SH-SY5Y (cell line): ENCODE data around the gene AFAP1L2.

ENCODE experiments used
- GATA2 ChIP-seq: IDR thresholded peaks from 2 replicates; pipeline ENCODE4 v1.6.1; 2011; ENCODE audit warnings: mild to moderate bottlenecking, low read depth, low read length
- GATA3 ChIP-seq: IDR thresholded peaks from 2 replicates; pipeline ENCODE4 v1.6.1; 2011; ENCODE audit warnings: low read depth, mild to moderate bottlenecking, low read length, moderate library complexity

Gene AFAP1L2, protein sequence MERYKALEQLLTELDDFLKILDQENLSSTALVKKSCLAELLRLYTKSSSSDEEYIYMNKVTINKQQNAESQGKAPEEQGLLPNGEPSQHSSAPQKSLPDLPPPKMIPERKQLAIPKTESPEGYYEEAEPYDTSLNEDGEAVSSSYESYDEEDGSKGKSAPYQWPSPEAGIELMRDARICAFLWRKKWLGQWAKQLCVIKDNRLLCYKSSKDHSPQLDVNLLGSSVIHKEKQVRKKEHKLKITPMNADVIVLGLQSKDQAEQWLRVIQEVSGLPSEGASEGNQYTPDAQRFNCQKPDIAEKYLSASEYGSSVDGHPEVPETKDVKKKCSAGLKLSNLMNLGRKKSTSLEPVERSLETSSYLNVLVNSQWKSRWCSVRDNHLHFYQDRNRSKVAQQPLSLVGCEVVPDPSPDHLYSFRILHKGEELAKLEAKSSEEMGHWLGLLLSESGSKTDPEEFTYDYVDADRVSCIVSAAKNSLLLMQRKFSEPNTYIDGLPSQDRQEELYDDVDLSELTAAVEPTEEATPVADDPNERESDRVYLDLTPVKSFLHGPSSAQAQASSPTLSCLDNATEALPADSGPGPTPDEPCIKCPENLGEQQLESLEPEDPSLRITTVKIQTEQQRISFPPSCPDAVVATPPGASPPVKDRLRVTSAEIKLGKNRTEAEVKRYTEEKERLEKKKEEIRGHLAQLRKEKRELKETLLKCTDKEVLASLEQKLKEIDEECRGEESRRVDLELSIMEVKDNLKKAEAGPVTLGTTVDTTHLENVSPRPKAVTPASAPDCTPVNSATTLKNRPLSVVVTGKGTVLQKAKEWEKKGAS

GRCh38 chr10:114404171-114405010, at the start of gene AFAP1L2:
TSS of gene AFAP1L2 (minus strand) at chr10:114404502. CDS start at chr10:114404455, 47 bp downstream.
- TF ChIP-seq GATA3, result no peak
- TF ChIP-seq GATA2, result no peak

DNA sequence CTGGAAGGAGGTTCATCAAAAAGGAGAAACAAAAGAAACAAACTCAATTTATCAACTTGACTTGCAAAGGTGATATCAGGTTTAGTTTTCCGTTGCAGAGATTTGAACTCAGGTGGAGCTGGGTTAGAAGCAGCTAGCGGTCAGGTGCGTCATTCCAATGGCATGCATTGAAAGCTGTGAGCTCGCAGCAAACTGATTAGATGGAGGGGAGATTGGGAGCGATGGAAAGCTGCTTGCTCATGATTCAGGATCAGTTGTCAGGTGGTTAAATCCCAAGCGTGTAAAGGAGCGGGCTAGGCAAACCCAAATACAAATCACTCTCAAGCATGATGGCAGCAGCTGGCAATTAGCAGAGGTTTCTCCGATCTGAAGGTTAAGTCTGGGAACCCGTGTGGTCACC, 49.3 kb upstream of the AFAP1L2 start:
- TF ChIP-seq GATA2 (no peak), GATA3 (no peak)

GRCh38 chr10:114448897-114449296, 44.6 kb upstream of the AFAP1L2 start:
- TF ChIP-seq GATA3 (no peak), GATA2 (no peak)

DNA sequence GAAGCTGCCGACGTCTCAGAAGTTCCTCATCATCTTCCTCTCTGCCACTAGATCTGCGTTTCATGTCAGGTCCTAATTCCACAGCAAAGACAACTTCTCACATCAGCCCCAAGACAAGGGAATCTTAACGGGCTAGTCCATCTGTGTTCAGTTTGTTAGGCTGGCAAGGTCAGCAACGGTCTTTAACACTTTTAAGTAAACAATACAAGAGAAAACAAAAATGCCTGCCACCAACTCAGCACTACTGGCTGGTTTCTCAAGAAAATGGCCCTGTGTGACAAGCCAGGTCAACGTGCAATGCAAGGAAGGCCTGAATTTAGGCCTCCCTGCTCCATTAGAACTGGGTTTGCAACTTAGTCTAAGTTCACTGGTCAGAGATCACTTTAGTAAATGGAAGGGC, 41.0 kb upstream of the AFAP1L2 start:
- TF ChIP-seq GATA3, result no peak
- TF ChIP-seq GATA2, result no peak

DNA sequence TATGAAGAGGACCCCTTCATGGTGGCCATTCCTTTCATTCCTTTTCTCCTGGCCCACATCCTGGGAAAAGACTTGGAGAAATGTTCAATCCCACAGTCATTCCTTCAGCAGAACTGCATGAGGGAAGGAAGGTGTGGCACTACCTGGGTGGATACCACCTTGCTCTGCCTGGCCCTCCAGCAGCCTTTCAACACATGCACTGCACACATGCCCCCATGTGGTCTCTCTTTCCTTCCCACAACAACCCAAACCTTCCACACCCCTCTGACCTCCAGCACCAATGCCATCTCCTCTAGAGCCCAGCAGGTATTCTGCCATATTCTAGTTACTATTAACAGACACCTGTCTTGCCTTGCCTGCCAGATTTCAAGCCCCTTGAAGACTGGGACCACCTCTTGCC, 40.5 kb upstream of the AFAP1L2 start:
- no peak for TF ChIP-seq GATA2

DNA sequence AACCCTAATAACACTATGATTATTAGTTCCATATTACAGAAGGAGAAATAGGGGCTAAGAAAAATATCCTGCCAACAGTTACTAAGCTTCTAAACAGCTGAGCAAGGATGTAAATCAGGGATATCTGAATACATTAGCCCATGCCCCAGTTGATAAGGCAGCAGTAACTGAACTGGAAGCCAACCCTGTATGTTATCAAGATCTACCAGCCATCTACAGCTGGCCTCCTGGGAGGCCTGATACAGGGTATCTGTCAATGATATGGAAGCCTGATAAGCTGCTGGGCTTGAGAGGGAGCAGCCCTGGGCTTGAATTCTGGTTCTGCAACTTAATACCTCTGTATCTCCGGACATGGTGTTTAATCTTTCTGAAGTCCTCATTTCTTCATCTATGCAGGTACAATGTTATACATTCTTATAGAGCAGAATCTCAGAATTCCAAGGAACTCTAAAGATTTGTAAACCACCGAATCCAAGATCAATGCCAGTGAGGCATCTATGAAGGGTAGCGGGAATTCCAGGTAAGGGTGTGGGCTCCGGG, 37.9 kb upstream of the AFAP1L2 start:
- TF ChIP-seq GATA3, result peak; percentile 95
- peak; percentile 98 for TF ChIP-seq GATA2

GRCh38 chr10:114441107-114441506, 36.8 kb upstream of the AFAP1L2 start:
- TF ChIP-seq GATA3 (no peak), GATA2 (no peak)

GRCh38 chr10:114437473-114438292, 33.4 kb upstream of the AFAP1L2 start:
- no peak for TF ChIP-seq GATA2
- TF ChIP-seq GATA3, result no peak

DNA sequence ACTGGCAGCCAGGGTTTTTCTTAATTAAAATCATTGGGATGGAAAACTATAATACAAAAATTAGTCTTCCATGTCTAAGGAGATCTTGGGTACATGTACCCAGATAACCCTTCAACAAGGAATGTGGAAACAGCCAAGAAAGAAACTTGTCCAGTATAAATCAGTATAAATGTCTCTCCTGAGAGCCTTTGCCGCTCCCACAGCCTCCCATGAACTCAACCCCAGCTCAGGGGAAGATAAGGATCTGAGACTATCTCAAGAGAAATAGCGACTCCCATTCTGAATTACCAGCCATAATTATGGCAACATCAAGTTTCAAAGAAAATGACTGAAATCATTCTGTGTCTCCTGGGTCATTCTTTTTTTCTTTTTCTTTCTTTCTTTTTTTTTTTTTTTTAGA, 32.6 kb upstream of the AFAP1L2 start:
- no peak for TF ChIP-seq GATA3
- no peak for TF ChIP-seq GATA2

DNA sequence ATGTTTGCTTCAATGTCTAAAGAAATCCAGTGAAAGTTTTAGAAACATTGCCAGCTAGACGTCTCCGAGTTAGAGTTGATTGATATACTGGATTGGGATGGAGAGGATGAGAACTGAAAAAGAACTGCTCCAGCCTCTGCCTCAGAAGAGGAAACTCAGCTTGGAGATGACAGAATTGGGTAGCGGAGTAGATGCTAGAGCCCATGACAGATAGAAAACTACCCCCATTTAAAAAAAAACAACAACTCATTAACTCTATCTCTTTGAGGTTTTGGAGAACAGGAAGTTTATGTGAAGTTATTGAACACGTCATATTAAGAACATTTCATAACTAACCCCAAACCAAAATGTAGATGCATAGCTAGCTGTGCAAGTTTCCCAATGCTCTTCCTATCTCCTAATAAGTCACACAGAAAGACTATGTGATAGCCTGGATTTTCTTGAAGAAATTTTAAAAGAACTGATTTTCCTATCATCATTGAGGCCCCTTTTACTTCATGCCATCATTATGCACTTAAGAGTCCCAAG, 28.3 kb upstream of the AFAP1L2 start:
- TF ChIP-seq GATA3 (no peak), GATA2 (no peak)

GRCh38 chr10:114431414-114432135, 27.3 kb upstream of the AFAP1L2 start:
- no peak for TF ChIP-seq GATA3
- no peak for TF ChIP-seq GATA2
